Nephron (organoid): ENCODE data around the gene APOL1.
A peak's percentile ranks its signal among the peaks of the same experiment; 100 is the strongest.

Experiments
- H3K27ac Mint-ChIP-seq, 3 experiments: 2 replicates each; pipeline ENCODE4 v1.8.0; 2020; ENCODE audit warnings: mixed read lengths in 3 of 3, mild to moderate bottlenecking in 2 of 3, moderate library complexity in 1 of 3
- H3K27me3 Mint-ChIP-seq: 2 replicates; pipeline ENCODE4 v1.8.0; 2021; ENCODE audit warnings: low read depth, mild to moderate bottlenecking, moderate library complexity, mixed read lengths
- H3K36me3 Mint-ChIP-seq: 2 replicates; pipeline ENCODE4 v1.8.0; 2020; ENCODE audit warnings: low read depth, mixed read lengths
- H3K4me1 Mint-ChIP-seq: 2 replicates; pipeline ENCODE4 v1.8.0; 2020; ENCODE audit warnings: mixed read lengths
- H3K4me3 Mint-ChIP-seq, 3 experiments: 2 replicates each; pipeline ENCODE4 v1.8.0; 2020; ENCODE audit warnings: mild to moderate bottlenecking in 3 of 3, mixed read lengths in 3 of 3, moderate library complexity in 2 of 3
- H3K9me3 Mint-ChIP-seq: 2 replicates; pipeline ENCODE4 v1.8.0; 2020; ENCODE audit warnings: mixed read lengths
- CTCF ChIP-seq, 3 experiments: fragments of 200-600 bp; sonication (generic); IDR thresholded peaks; one replicate each; pipeline ENCODE4 v1.5.0; 2021; ENCODE audit warnings: antibody characterized with exemption in 3 of 3; ENCODE audit not compliant: unreplicated experiment in 3 of 3

The APOL1 gene

DNA sequence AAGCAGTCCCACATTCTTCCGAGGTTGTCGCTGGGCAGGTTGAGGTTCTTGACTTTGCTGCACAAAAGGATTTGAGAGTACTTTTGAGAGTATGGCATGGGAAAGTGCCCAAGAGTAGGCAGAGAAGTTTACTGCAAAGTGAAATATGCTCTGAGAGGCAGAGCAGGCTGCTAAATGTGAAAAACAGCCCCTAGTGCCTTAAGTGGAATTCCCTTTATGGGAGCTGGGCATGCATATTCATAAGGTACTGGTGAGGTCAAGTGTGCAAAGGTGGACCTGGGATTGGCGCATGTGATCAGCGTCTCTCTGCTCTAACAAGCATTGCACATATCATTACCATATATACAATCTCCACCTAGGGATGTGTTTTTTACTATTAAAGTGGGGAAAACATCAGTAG is 39.3 kb upstream of the APOL1 start:
- peaks cover 23% of the 10 kb centered on the region for H3K4me1 Mint-ChIP-seq
- peak overlapping the region; percentile 10 to 88 (median 14) for H3K27ac Mint-ChIP-seq
- no peaks in the 10 kb centered on the region for H3K36me3 Mint-ChIP-seq
- H3K4me3 Mint-ChIP-seq, result no peak overlapping the region
- H3K9me3 Mint-ChIP-seq, result peaks cover 13% of the 10 kb centered on the region
- peaks cover 9% of the 10 kb centered on the region for H3K27me3 Mint-ChIP-seq
- TF ChIP-seq CTCF (IDR thresholded peaks at IDR 0.05; ENCODE audit: unreplicated experiment in 3 of 3), result no peak

GRCh38 chr22:36215981-36216380 is 37.0 kb upstream of the APOL1 start:
- no peak for TF ChIP-seq CTCF (IDR thresholded peaks at IDR 0.05; ENCODE audit: unreplicated experiment in 3 of 3)
- H3K4me3 Mint-ChIP-seq, result no peak overlapping the region
- peaks cover 25% of the 10 kb centered on the region for H3K4me1 Mint-ChIP-seq
- peaks cover 2% of the 10 kb centered on the region for H3K9me3 Mint-ChIP-seq
- peaks cover 5% of the 10 kb centered on the region for H3K27me3 Mint-ChIP-seq
- H3K36me3 Mint-ChIP-seq, result no peaks in the 10 kb centered on the region
- peak overlapping the region in 1 of 3 experiments; percentile 50 for H3K27ac Mint-ChIP-seq

DNA sequence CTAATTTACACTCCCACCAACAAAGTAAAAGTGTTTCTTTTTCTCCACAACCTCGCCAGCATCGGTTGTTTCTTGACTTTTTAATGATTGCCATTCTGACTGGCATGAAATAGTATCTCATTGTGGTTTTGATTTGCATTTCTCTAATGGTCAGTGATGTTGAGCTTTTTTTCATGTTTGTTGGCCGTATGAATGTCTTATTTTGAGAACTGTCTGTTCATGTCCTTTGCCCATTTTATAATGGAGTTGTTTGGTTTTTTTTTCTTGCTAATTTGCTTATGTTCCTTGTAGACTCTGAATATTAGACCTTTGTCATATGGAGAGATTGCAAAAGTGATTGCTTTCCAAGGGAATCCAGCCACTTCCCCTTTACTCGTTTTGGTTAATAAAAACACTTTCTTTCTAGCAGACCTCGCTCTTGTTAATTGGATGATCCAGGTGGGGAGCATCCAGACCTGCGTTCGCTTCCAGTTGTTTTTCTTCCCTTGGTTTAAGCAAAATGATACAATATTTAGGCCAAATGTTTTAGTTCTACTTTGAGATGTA is 34.2 kb upstream of the APOL1 start:
- Mint-ChIP-seq H3K36me3 (no peaks in the 10 kb centered on the region), H3K4me3 (no peak overlapping the region), H3K27ac (no peak overlapping the region), H3K4me1 (peaks cover 41% of the 10 kb centered on the region), H3K27me3 (peaks cover 5% of the 10 kb centered on the region), H3K9me3 (no peaks in the 10 kb centered on the region)
- no peak for TF ChIP-seq CTCF (IDR thresholded peaks at IDR 0.05; ENCODE audit: unreplicated experiment in 3 of 3)

DNA sequence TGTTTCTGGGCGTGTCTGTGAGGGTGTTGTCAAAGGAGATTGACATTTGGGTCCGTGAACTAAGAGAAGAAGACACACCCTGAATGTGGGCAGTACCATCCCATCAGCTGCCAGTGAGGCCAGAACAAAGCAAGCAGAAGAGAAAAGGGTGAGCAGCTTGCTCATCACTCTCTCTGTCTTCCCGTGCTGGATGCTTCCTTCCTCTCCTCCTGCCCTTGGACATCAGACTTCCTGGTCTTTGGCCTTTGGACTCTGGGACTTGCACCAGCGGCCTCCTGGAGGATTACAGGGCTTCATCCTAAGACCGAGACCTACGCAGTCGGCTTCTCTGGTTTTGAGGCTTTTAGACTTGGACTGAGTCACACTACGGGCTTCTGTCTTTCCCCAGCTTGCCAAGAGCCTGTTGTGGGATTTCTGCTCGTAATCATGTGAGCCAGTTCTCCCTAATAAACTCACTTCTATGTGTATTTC is 32.4 kb upstream of the APOL1 start:
- no peak overlapping the region for H3K4me3 Mint-ChIP-seq
- peaks cover 34% of the 10 kb centered on the region for H3K4me1 Mint-ChIP-seq
- H3K27ac Mint-ChIP-seq, result peak overlapping the region in 2 of 3 experiments; percentile 34 to 41
- TF ChIP-seq CTCF (IDR thresholded peaks at IDR 0.05; ENCODE audit: unreplicated experiment in 3 of 3), result no peak
- no peaks in the 10 kb centered on the region for H3K9me3 Mint-ChIP-seq
- no peaks in the 10 kb centered on the region for H3K36me3 Mint-ChIP-seq
- H3K27me3 Mint-ChIP-seq, result peaks cover 2% of the 10 kb centered on the region

GRCh38 chr22:36221799-36222751 is 30.9 kb upstream of the APOL1 start:
- peaks cover 34% of the 10 kb centered on the region for H3K4me1 Mint-ChIP-seq

More at GRCh38 chr22:36221799-36222751, 30.9 kb upstream of the APOL1 start:
- Mint-ChIP-seq H3K27me3 (no peaks in the 10 kb centered on the region), H3K4me3 (no peak overlapping the region), H3K27ac (peak overlapping the region in 2 of 3 experiments; percentile 32 to 53), H3K36me3 (no peaks in the 10 kb centered on the region), H3K9me3 (no peaks in the 10 kb centered on the region)
- TF ChIP-seq CTCF (IDR thresholded peaks at IDR 0.05; ENCODE audit: unreplicated experiment in 3 of 3), result peak; percentile 63 to 68 (median 67)
